HEK293 (cell line): ENCODE measurements around the gene FUNDC1.

ENCODE experiments used
- CTCF ChIA-PET: fragments of 350-600 bp; formaldehyde crosslinking; extraction: SDS; loops from one replicate; lab custom pipeline; 2021; ENCODE audit warnings: antibody characterized with exemption; lab: Yijun Ruan, JAX
- POLR2A ChIA-PET: fragments of 300-600 bp; formaldehyde crosslinking; extraction: SDS; loops from one replicate; lab custom pipeline; 2020; ENCODE audit warnings: antibody characterized with exemption, inconsistent platforms; lab: Yijun Ruan, JAX
- H3K27ac ChIP-seq: fragments of 200-500 bp; sonication (Bioruptor generic); 2 replicates; pipeline ENCODE4 v1.5.1; 2014; ENCODE audit warnings: low read depth, low read length, control low read depth, inconsistent platforms; ENCODE audit errors: extremely low read depth
- H3K36me3 ChIP-seq, 2 experiments: fragments of 200-500 bp in 1 of 2; sonication (Bioruptor generic) in 1 of 2; 1 replicate in 1 of 2; 2 replicates in 1 of 2; pipeline ENCODE4 v1.5.1; 2014 to 2017; ENCODE audit warnings: inconsistent platforms in 2 of 2, low read length in 2 of 2; ENCODE audit not compliant: control insufficient read depth in 2 of 2, insufficient read depth in 1 of 2
- H3K4me1 ChIP-seq: fragments of 200-500 bp; sonication (Bioruptor generic); 2 replicates; pipeline ENCODE4 v1.5.1; 2014; ENCODE audit warnings: mild to moderate bottlenecking, low read length, inconsistent platforms; ENCODE audit not compliant: control insufficient read depth, insufficient read depth
- H3K4me3 ChIP-seq: 2 replicates; pipeline ENCODE4 v1.5.1; 2011; ENCODE audit warnings: low read depth, mild to moderate bottlenecking, control low read depth, low read length, moderate library complexity
- H3K9me3 ChIP-seq: fragments of 200-500 bp; sonication (Bioruptor generic); 2 replicates; pipeline ENCODE4 v1.5.1; 2014; ENCODE audit warnings: low read depth, low read length, inconsistent platforms; ENCODE audit not compliant: control insufficient read depth, insufficient read depth
- HOXD13 ChIP-seq: sonication (generic); formaldehyde crosslinking; IDR thresholded peaks from 2 replicates; pipeline ENCODE4 v1.8.0; 2022; ENCODE audit warnings: missing genetic modification reagents, borderline replicate concordance
- OVOL3 ChIP-seq: fragments of 450-650 bp; formaldehyde crosslinking; IDR thresholded peaks from 2 replicates; pipeline ENCODE4 v1.5.1; 2016; ENCODE audit warnings: missing biosample characterization, missing genetic modification characterization
- SETDB1 ChIP-seq: IDR thresholded peaks from one replicate; pipeline ENCODE4 v1.6.1; 2017; ENCODE audit warnings: mild to moderate bottlenecking, low read length, moderate library complexity, mixed read lengths; ENCODE audit not compliant: insufficient read length
- SP2 ChIP-seq: fragments of 450-650 bp; formaldehyde crosslinking; IDR thresholded peaks from 2 replicates; pipeline ENCODE4 v1.5.1; 2016; ENCODE audit warnings: missing biosample characterization, missing genetic modification characterization
- SP3 ChIP-seq: fragments of 450-650 bp; formaldehyde crosslinking; IDR thresholded peaks from 2 replicates; pipeline ENCODE4 v1.5.1; 2016; ENCODE audit warnings: missing biosample characterization, missing genetic modification characterization
- TRIM28 ChIP-seq: IDR thresholded peaks from 2 replicates; pipeline ENCODE4 v1.6.1; 2011; ENCODE audit warnings: low read length, control low read depth, borderline replicate concordance
- ZBTB49 ChIP-seq: fragments of 450-650 bp; formaldehyde crosslinking; IDR thresholded peaks from 2 replicates; pipeline ENCODE4 v1.5.1; 2016; ENCODE audit warnings: missing biosample characterization, missing genetic modification characterization, low read depth
- ZFP3 ChIP-seq: fragments of 450-650 bp; formaldehyde crosslinking; IDR thresholded peaks from 2 replicates; pipeline ENCODE4 v1.5.1; 2016; ENCODE audit warnings: low read depth, missing biosample characterization, missing genetic modification characterization
- ZNF10 ChIP-seq: fragments of 450-650 bp; formaldehyde crosslinking; IDR thresholded peaks from 2 replicates; pipeline ENCODE4 v1.5.1; 2017; ENCODE audit warnings: missing biosample characterization, missing genetic modification characterization
- ZNF121 ChIP-seq: fragments of 450-650 bp; formaldehyde crosslinking; IDR thresholded peaks from 2 replicates; pipeline ENCODE4 v1.5.1; 2016; ENCODE audit warnings: missing biosample characterization, missing genetic modification characterization
- ZNF175 ChIP-seq: fragments of 450-650 bp; formaldehyde crosslinking; IDR thresholded peaks from 2 replicates; pipeline ENCODE4 v1.5.1; 2016; ENCODE audit warnings: missing biosample characterization, missing genetic modification characterization
- ZNF202 ChIP-seq: fragments of 450-650 bp; formaldehyde crosslinking; IDR thresholded peaks from 2 replicates; pipeline ENCODE4 v1.5.1; 2016; ENCODE audit warnings: missing biosample characterization, missing genetic modification characterization, borderline replicate concordance
- ZNF211 ChIP-seq: fragments of 450-650 bp; formaldehyde crosslinking; IDR thresholded peaks from 2 replicates; pipeline ENCODE4 v1.5.1; 2016; ENCODE audit warnings: low read depth, missing biosample characterization, missing genetic modification characterization
- ZNF48 ChIP-seq: fragments of 450-650 bp; formaldehyde crosslinking; IDR thresholded peaks from 2 replicates; pipeline ENCODE4 v1.5.1; 2016; ENCODE audit warnings: missing biosample characterization, missing genetic modification characterization
- ZNF548 ChIP-seq: fragments of 450-650 bp; formaldehyde crosslinking; IDR thresholded peaks from 2 replicates; pipeline ENCODE4 v1.5.1; 2016; ENCODE audit warnings: missing biosample characterization, missing genetic modification characterization
- ZNF561 ChIP-seq: fragments of 450-650 bp; IDR thresholded peaks from 2 replicates; pipeline ENCODE4 v1.5.1; 2018; ENCODE audit warnings: missing biosample characterization, missing genetic modification characterization, borderline replicate concordance
- ZNF621 ChIP-seq: fragments of 450-650 bp; formaldehyde crosslinking; IDR thresholded peaks from 2 replicates; pipeline ENCODE4 v1.5.1; 2017; ENCODE audit warnings: missing biosample characterization, missing genetic modification characterization
- ZNF701 ChIP-seq: fragments of 450-650 bp; formaldehyde crosslinking; IDR thresholded peaks from 2 replicates; pipeline ENCODE4 v1.5.1; 2016; ENCODE audit warnings: missing biosample characterization, missing genetic modification characterization
- ZNF704 ChIP-seq: fragments of 450-650 bp; formaldehyde crosslinking; IDR thresholded peaks from 2 replicates; pipeline ENCODE4 v1.5.1; 2016; ENCODE audit warnings: missing biosample characterization, missing genetic modification characterization
- ZNF76 ChIP-seq: fragments of 450-650 bp; formaldehyde crosslinking; IDR thresholded peaks from 2 replicates; pipeline ENCODE4; 2016; ENCODE audit warnings: low read depth, missing biosample characterization, missing genetic modification characterization, borderline replicate concordance
- ZSCAN30 ChIP-seq: fragments of 450-650 bp; IDR thresholded peaks from 2 replicates; pipeline ENCODE4 v1.5.1; 2018; ENCODE audit warnings: missing biosample characterization, mild to moderate bottlenecking, missing genetic modification characterization, moderate library complexity
- ZXDB ChIP-seq: fragments of 450-650 bp; formaldehyde crosslinking; IDR thresholded peaks from 2 replicates; pipeline ENCODE4 v1.5.1; 2016; ENCODE audit warnings: missing biosample characterization, missing genetic modification characterization
- TF ChIP-seq, protein P1 (sequence below): fragments of 450-650 bp; formaldehyde crosslinking; IDR thresholded peaks from 2 replicates; pipeline ENCODE4 v1.5.1; 2016; ENCODE audit warnings: missing biosample characterization, missing genetic modification characterization
- TF ChIP-seq, protein P2 (sequence below): fragments of 450-650 bp; IDR thresholded peaks from 2 replicates; pipeline ENCODE4 v1.5.1; 2018; ENCODE audit warnings: missing biosample characterization, mild to moderate bottlenecking, missing genetic modification characterization
- TF ChIP-seq, protein P3 (sequence below): fragments of 450-650 bp; formaldehyde crosslinking; IDR thresholded peaks from 2 replicates; pipeline ENCODE4 v1.5.0; 2017; ENCODE audit warnings: missing biosample characterization, missing genetic modification characterization, borderline replicate concordance

FUNDC1 gene

GRCh38 chrX:44580466-44580865 lies 37.8 kb upstream of the FUNDC1 start:
- no peak overlapping the region for H3K27ac ChIP-seq
- TF ChIP-seq ZFP3 (tag by site-specific recombination): no peak
- no peak for TF ChIP-seq ZNF121 (tag by site-specific recombination)
- TF ChIP-seq HOXD13: no peak
- TF ChIP-seq, protein P1, sequence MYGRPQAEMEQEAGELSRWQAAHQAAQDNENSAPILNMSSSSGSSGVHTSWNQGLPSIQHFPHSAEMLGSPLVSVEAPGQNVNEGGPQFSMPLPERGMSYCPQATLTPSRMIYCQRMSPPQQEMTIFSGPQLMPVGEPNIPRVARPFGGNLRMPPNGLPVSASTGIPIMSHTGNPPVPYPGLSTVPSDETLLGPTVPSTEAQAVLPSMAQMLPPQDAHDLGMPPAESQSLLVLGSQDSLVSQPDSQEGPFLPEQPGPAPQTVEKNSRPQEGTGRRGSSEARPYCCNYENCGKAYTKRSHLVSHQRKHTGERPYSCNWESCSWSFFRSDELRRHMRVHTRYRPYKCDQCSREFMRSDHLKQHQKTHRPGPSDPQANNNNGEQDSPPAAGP (tag by site-specific recombination): no peak
- TF ChIP-seq ZNF701 (tag by site-specific recombination): no peak
- TF ChIP-seq, protein P2, sequence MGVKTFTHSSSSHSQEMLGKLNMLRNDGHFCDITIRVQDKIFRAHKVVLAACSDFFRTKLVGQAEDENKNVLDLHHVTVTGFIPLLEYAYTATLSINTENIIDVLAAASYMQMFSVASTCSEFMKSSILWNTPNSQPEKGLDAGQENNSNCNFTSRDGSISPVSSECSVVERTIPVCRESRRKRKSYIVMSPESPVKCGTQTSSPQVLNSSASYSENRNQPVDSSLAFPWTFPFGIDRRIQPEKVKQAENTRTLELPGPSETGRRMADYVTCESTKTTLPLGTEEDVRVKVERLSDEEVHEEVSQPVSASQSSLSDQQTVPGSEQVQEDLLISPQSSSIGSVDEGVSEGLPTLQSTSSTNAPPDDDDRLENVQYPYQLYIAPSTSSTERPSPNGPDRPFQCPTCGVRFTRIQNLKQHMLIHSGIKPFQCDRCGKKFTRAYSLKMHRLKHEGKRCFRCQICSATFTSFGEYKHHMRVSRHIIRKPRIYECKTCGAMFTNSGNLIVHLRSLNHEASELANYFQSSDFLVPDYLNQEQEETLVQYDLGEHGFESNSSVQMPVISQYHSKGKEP (tag by site-specific recombination): no peak
- TF ChIP-seq ZNF175 (tag by site-specific recombination): no peak
- no peak for TF ChIP-seq ZNF48 (tag by site-specific recombination)
- TF ChIP-seq ZSCAN30 (tag by site-specific recombination): no peak
- TF ChIP-seq ZNF621: no peak
- TF ChIP-seq SP3: no peak
- no peak for TF ChIP-seq OVOL3
- no peak overlapping the region for H3K4me3 ChIP-seq
- H3K36me3 ChIP-seq: no peaks in the 10 kb centered on the region
- H3K9me3 ChIP-seq: no peaks in the 10 kb centered on the region
- CTCF ChIA-PET: no interaction called here
- POLR2A ChIA-PET: no interaction called here
- no peaks in the 10 kb centered on the region for H3K4me1 ChIP-seq

DNA sequence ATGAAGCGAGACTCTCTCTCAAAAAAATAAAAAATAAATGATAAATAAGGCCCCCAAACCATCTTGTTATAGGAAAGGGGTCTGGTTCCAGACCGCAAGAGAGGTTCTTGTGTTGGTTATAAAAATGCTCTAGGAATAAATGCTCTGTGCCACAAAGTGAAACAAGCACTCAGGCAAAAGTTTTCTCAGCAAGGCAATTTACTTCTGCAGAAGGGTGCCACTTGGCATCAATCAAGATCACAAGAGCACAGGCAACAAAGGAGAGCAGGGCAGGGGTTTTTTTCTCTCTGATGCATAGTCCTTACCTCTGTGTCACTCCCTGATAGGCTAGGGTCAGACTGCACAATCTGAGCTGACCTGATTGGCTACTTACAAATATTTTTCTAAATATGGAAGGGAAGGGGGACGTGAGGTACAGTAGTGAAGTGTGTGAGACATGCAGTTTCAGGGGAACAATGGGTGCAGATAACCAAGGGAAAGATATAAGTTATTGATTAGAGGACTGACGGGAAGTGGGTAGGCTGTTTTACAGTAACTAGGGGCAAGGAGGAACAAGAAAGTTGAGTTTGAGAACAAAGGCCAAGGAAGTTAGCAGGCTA lies 29.8 kb upstream of the FUNDC1 start:
- POLR2A ChIA-PET: no interaction called here
- H3K36me3 ChIP-seq: no peaks in the 10 kb centered on the region
- TF ChIP-seq ZNF561 (0 out of 2 replicates have a peak, but pooled peaks have one; percentile 42), SETDB1 (peak; percentile 95), OVOL3 (no peak), TRIM28 (peak; percentile 68; the same call in 1 of the 2 replicates), ZNF704 (no peak)
- TF ChIP-seq, protein P3, sequence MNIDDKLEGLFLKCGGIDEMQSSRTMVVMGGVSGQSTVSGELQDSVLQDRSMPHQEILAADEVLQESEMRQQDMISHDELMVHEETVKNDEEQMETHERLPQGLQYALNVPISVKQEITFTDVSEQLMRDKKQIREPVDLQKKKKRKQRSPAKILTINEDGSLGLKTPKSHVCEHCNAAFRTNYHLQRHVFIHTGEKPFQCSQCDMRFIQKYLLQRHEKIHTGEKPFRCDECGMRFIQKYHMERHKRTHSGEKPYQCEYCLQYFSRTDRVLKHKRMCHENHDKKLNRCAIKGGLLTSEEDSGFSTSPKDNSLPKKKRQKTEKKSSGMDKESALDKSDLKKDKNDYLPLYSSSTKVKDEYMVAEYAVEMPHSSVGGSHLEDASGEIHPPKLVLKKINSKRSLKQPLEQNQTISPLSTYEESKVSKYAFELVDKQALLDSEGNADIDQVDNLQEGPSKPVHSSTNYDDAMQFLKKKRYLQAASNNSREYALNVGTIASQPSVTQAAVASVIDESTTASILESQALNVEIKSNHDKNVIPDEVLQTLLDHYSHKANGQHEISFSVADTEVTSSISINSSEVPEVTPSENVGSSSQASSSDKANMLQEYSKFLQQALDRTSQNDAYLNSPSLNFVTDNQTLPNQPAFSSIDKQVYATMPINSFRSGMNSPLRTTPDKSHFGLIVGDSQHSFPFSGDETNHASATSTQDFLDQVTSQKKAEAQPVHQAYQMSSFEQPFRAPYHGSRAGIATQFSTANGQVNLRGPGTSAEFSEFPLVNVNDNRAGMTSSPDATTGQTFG (tag by site-specific recombination): no peak
- no peak overlapping the region for H3K4me3 ChIP-seq
- H3K27ac ChIP-seq: no peak overlapping the region
- H3K4me1 ChIP-seq: no peaks in the 10 kb centered on the region
- CTCF ChIA-PET: no interaction called here
- no peaks in the 10 kb centered on the region; the same call in 1 of the 2 replicates for H3K9me3 ChIP-seq

DNA sequence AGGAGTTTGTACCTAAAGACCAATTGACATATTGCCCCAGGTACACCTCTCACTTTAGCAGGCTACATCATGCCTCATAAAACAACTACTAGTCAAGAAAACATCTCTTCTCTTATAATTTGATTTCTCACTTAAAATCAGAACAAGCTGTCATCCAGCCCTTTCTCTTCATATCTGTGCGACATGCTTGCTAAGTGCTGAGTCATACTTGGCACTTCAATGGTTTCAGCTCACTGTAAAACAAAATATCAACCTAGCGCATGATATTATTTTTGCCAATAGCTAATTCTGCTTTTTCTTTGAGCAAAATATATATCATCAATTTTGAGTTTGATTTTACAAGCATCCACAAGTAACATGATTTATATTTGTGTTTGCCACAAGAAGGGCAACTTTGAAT lies 27.9 kb upstream of the FUNDC1 start:
- ChIA-PET CTCF (no interaction called here), POLR2A (no interaction called here)
- no peak overlapping the region for H3K27ac ChIP-seq
- TF ChIP-seq ZNF76 (tag by site-specific recombination): no peak
- TF ChIP-seq ZNF202 (tag by site-specific recombination): no peak
- no peak for TF ChIP-seq ZNF175 (tag by site-specific recombination)
- no peak for TF ChIP-seq ZNF548 (tag by site-specific recombination)
- no peak for TF ChIP-seq SP2 (tag by site-specific recombination)
- TF ChIP-seq ZXDB (tag by site-specific recombination): no peak
- TF ChIP-seq ZBTB49: no peak
- no peak for TF ChIP-seq ZNF10 (tag by site-specific recombination)
- TF ChIP-seq ZNF211 (tag by site-specific recombination): no peak

More for the DNA sequence above, 27.9 kb upstream of the FUNDC1 start:
- no peaks in the 10 kb centered on the region; the same call in 1 of the 2 replicates for H3K9me3 ChIP-seq
- no peaks in the 10 kb centered on the region for H3K4me1 ChIP-seq
- no peaks in the 10 kb centered on the region for H3K36me3 ChIP-seq
- H3K4me3 ChIP-seq: no peak overlapping the region
